Right forelimb (tissue), 1 donor: ENCODE measurements around the gene PTPRD.

Experiments used
- DNase-seq: peaks from one replicate; pipeline ENCODE4 v3.0.0-alpha.2; 2018

Gene PTPRD

DNA sequence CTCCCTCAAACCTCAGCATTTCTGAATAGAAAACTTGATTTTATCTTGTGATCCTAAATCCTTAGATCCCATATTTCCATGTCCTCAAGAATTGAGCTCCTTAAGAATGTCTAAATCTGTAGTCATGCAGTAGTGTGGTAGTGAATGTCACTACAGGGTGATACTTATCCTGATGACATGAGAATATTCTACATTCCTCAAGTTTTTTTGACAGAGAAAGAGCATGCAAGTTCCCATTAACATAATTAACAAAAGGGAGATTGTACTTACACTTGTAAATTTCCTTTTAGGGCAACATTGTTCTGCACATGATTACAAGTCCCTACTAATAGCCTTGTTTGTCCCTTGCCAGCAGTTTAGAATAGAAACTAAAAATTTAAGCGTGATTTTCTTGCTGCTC is 352.3 kb downstream of the PTPRD start:
- DNase-seq, result no peak

DNA sequence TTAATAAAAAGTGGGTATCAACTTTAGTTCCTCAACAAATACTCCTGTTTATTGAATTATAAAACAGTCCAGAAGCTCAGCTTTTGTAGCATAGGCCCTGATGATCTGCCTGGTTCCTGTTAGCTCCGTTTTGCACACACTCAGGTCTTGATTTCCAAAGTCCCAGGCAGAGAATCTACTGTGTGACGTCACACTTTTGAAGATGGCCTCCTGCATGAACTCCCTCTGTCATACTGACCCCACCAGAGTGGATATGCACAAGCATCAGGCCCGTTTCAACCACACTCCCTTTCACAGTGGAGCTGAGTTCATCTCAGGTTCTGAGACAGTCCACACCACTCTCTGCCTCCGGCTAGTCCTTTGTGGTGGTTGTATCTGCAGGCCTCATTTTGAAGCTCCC is 353.1 kb downstream of the PTPRD start:
- DNase-seq, result no peak

DNA sequence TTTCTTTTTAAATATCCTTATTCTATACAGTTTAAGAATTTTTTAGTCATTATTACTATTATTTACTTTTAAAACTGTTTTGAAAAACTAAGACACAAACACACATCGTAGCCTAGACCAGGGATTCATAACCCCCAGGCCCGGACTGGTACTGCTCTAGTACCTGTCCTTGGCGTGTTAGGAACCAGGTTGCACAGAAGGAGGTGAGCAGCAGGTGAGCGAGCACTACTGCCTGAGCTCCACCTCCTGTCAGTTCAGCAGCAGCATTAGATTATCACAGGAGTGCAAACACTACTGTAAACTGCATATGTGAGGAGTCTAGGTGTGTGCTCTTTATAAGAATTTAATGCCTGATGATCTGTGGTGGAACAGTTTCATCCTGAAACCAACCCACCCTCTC is 357.0 kb downstream of the PTPRD start:
- DNase-seq, result no peak

DNA sequence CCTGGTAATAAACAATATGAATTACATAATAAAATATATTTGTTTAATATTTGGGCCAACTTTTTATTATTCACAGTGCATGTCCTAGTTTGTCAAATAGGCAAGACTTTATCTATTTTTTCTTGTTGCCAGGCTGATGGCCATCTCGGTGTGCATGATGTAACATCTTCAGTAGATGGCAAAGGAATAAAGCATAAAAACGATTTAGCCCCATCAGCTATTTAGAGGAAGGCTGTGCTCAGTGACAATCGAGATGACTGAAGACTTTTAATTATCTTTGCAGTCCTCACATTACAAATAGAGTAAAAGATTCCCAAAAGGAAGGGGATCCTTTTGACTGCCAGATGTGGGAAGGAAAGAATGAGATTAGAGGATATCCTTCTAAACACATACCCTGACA is 358.5 kb downstream of the PTPRD start:
- DNase-seq, result no peak

DNA sequence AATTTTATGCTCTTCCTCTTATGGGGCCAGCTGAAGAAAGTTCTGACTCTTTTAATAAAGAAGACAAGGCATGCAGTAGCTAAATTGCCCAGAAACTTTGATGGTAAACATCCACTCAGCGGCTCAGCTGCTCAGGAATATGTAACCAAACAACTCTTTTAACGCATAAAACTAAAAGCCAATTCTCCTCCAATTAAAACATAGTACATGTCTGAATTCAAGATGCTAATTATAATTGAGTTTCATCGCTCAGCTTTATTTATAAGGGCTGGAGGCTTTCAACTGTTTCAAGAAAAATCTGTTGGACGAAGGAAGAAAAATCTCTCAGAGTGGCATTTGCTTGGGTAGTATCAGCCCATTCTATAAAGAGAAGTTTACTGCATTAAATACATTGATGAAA is 359.5 kb downstream of the PTPRD start:
- DNase-seq, result no peak

DNA sequence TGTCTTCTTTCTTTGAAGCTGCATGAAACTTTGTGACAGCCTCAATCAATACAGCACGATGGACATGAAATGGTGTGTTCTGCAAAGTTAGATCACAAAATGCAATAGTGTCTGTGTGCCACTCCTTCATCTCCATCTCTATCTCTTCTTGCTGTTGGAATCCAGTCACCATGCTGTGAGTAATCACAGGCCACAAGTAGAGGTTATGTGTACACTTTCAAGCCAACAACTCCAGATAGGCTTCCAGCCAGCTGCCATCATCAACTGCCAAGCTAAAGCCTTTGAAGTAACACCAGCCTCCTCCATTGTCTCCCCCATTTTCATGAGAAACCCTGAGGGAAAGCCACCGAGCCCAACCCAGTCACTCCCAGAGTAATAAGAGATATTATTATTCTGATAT is 360.6 kb downstream of the PTPRD start:
- no peak for DNase-seq

DNA sequence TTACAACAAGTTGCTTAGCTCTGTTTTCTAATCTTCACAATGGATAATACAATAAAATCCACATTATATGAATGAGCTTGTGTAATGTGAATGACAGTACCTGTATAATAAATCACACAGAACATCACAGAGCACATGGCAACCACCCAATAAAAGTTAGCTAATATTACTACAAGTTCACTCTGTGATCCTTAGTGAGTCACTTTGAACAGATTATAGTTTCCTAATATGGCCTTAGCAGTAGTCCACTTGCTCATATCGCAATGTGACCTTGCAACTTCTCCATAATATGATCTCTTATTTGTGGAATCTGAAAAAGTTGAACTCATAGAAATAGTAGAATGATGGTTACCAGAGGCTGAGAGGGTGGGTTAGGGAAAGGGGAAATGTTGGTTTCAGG is 361.3 kb downstream of the PTPRD start:
- no peak for DNase-seq

DNA sequence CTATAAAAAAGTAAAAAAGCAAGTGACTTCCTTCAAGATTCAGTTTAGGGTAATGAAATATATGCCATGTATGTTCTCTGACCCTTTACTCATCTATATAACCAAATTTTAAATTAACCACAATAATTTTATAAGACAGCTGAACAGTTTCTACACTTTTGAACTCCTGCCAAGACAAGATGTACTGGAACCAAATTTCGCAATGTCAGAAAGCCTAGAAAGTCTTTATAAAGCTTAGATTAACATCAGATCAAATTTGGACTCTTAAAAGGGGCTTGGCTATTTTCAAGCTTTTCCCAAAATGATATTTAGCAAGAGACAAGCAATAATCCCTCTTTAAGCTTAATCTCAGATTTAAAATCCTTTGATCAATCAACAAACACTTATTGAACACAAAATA is 362.6 kb downstream of the PTPRD start:
- DNase-seq, result no peak

DNA sequence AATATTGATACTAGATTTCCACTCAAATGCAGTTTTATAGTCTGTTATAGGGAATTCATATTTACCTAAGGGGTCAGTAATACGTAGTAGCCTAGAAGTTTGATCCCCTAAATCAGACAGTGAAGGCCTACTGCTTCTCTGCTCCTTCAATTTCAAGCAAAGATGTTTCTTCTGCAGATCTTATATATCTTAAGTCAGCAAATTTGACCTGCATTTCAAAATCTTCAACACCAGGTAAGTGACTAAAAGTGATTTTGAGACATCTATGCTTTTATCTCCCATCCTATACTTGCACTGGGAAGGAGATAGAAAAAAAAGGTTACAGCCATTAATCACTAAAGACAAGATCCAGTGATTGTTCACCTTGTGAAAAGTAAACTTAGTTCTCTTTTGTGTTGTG is 363.9 kb downstream of the PTPRD start:
- DNase-seq, result no peak

DNA sequence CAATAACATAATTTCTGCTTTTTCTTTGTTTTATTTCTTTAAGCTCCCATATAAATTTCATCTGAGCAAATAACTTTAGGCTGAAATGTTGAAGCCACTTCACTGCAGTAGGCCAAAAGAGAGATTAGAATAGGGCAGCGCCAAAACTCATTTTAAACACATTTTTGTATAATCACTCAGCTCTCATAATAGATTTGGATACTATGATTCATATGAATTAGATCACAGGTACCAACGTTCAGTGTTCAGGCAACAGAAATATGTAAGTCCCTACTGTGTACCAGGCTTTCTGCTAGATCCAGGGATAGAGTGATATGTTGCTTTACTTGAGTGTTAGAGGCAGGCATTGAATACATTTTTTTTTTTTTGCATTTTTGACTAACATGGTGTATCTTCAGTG is 370.5 kb downstream of the PTPRD start:
- DNase-seq, result no peak

DNA sequence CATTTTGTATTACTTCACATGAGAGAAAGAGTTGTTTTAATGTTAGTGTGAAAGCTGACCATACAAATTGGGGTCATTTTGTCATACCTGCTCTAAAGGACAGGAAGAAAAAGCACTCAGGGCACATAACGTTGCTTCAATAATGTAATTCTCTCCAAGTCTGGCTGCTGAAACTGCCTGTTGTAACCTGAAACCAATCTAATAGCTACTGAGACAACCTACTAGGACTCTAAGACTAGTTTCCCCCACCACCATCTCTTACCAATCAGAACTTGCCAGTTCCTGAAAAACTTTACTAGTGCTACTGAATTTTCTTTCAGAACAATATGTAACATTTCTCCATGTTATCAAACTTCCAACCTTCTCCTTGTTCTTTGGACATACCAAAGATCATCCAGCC is 374.7 kb downstream of the PTPRD start:
- no peak for DNase-seq

DNA sequence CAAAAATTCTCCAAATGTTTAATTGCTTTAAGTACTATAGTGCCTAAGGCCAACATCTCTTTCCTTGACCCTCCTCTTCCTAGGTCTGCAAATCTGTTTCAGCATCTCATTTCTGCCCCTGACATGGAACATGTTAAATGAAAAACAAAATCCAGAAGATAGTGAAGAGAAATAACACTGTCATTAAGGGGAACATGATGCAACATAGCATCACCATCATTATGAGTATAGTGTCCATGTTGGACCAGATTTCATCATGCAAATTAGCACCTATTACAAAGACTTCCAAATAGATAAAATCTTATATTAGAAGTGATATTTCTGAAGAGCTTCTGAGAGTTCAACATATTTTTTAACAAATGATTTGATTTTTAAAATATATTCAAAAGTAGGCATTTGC is 375.2 kb downstream of the PTPRD start:
- DNase-seq, result no peak

DNA sequence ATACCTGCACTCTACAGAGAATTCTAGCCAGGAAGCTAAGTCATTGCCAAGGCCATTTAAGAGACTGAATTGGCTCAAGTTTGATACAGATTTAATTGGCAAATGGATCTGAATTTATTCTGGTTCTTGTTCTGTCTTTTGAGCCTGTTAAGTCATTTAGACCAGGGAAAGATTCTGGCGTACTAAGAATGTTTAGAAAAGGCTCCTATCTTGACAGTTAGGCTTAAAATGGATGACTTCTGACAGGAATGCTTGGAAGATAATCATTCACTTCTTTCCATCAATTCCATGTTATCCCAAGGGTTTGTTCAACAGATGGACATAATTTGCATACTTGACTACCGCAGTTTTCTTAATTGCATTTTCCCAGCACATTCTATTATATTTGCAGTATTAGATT is 376.6 kb downstream of the PTPRD start:
- DNase-seq, result no peak

DNA sequence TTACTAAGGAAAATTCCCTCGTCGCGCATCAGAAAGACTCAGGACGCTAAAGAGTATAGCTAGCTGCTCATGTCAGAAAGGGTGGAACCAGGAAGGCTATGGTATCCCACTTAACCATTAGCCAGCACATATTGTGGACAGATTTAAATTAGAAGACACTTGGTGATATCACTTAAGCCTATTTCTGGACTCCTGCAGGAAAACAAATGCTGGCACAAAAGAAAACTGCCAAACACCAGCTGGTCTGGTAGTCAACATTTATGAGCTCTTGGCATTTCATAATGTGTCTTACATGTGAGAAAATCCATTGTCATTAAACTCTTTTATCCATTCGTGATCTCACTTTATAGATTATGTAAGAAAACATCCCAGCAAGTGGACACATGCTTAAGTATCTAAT is 377.4 kb downstream of the PTPRD start:
- no peak for DNase-seq

DNA sequence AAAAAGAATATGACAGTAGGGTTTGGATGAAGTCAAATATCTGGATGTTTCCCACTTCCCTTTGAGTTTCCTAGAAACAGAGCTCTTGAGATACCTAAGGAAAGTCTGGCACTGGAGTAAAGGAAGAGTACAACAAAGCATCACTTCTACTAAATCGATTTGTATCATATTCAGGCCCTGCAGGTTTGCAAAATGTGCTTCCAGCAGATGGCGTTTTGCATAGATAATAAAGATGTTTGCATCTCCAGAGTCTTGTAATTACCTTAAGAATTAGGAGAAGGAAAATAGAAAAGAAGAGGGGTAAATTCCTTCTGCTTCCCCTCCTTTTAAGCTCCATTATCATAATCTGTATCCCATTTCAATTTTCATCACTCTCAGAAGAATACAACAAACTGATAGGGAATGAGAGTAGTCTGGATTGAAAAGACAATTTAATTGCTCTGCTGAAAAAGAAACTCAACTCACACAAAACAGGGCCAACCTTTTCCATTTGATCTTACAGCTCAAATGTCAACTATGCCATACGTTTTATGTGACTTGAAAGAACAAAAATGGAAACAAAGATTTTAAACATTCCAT is 380.4 kb downstream of the PTPRD start:
- no peak for DNase-seq

DNA sequence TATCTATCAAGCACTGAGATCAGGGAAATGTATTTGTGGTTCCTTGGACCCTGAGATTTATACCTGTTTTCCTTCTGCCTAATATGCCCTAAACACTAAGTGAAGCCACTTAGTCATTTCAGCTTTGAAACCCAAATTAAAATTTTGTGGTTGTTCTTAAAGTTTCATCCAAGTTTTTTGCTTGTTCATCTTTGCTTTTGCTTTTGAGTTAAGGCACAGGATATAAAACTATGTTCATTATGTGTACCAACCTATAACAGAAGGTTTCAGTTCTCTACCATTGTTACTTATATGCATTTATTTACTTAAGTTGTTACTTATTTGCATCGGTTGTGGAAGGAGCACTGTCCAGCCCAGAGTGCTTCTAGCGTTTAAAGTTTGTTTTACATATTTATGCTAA is 382.3 kb downstream of the PTPRD start:
- DNase-seq, result no peak

DNA sequence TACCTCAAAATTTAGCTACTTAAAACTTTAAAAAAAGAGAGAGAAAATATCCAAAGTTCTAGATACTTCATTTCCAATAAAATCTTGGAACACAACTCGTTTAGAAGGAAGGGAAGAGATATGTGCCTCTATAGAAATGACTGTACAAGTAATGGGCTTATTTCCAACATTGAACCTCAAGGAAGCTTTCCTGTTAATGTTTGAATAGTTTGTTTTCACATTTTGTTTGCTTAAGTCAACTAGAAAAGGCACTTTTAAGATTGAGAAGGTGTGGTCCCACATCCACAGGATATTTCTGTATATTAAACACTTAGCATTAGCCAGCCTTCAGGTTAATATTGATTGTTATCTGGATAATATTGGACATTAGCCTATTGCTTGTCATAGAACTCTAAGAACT is 384.7 kb downstream of the PTPRD start:
- no peak for DNase-seq

DNA sequence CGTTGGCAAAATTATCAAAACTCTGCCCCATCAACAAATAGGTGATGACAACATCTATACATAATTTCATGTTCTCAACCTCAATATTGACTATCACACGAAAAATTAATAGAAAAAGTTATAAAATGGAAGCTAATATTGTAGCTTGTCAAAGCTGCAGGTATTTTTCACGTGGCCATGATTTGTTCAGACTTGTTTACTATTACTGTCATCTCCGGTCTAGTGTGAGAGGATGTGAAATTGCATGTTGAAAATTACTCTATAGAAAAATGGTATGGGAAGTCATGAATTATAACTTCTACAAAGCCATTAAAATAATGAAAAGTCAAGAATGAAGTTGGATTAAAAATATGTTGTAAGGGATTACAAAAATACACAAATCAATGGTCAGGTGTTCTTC is 385.8 kb downstream of the PTPRD start:
- no peak for DNase-seq

DNA sequence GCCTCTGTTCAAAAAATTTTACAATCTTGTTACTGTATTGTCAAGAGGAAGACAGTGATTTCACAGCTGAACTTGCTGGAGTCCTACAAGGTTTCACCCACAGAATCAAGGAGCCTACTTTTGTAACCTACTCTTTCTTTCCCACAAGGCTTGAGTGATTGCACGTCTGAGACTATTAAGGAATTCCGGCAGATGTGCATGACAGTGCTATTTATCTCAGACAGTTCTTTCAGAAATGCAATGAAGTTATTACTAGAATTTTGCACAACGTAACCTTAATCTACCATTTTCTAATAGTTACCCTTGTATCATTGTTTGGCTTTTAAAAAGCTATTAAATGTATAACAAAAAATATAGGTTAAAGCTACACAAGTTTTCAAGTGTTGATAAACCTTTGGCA is 400.1 kb downstream of the PTPRD start:
- DNase-seq, result no peak

DNA sequence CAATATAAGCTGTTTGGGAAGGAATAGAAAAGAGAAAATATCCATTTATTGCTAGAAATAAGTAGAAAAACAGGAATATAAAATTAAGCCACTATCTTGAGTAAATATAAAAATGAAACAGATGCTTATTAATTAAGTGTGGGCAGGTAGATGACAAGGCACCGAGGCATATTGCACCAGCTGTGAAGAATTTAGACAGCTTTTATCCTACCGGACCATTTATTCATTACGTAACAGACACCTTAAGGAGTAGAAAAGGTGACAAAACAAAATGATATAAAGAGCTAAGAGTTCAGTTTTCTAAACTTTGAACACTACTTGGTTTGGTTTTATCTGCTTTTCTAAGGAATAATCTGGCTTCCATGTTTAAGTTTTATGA is 404.1 kb downstream of the PTPRD start:
- DNase-seq, result no peak

DNA sequence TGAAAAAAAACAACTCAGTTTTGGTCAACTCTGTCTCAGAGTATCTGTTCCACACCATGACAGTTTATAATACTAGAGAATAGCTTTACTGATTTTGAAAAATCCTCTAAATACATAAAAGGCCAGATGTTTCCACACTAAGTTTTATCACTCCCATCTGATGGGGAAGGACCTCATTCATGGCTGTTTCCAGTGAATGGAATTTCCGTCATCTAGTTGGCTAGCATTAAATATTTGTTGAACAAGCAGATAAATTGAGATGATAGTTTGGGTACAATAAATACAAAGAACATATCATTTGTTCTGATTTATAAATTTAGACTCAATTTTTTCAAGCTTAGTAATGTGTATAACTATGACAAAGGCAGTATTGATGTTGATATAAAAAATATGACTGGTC is 408.5 kb downstream of the PTPRD start:
- no peak for DNase-seq

DNA sequence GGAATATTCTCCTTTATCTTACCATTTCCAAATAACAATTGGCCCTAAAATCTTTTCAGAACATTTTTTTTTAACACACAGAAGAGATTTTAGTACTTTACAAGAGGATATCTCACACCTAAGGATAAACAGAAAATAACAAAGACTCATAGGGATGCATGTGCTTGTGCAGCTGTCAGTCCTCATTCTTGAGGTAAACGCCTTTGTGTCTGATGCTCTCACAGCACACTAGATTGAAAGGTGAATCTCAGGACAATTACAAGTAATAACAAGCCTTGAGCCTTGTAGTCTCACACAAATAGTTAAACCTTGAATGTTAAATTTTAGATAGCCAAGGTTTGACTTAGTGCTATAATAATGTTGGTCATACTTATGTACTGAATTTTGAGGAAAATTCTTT is 439.2 kb downstream of the PTPRD start:
- no peak for DNase-seq

DNA sequence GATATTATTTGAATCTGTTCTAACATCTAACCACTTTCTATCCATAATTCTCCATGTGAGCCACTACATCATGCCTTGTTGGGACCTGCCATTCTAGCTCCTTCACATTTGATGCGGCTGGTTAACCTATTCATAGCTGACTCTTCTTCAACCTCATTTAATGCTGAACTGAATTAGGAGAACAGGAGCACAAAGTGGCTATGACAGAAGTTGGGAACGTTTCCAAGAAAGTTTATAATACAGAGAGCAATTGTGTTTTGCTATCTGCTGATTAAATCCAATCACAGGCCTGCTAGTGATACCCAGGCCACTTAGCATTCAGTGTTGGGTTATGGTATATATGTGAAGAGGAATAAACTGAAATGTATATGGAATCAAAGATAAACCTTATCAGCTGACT is 440.3 kb downstream of the PTPRD start:
- DNase-seq, result no peak

DNA sequence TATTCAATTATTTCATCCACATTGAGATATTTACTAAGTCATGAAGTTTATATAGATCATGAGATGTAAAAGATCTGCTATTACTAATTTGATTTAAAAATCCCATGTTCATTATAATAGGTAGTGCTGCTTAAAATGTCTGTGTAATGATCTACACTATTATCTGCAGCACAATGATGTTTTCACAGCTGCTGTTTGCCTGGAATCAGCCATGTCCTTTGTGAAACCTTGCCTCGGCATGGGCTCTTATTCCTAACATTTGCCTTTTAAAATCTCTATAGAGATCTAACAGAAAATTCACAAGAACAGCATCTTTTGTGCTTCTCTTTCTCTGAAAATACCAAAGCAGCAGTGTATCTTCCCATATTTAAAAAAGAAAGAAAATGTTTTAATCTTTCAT is 444.6 kb downstream of the PTPRD start:
- DNase-seq, result no peak

DNA sequence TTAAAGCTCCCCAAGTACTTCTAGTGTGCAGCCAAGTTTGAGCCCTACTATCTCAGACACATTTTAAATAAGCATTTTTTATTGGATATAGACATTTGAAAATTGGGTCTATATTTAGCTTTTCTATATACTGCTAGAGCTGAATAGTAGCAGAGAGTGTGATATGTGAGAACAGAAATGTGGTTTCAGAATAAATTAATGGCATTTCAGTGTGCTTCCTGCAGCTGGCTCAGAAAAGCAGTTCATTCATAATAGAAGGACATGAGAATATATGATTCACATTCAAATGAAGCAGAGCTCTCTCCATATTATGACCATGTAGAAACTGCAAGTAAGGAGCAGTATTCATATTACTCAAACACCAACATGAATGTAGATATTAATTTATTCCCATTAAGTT is 464.0 kb downstream of the PTPRD start:
- DNase-seq, result no peak
